ENCODE measurements around the gene PROB1. TPM values are rescaled to one million over a fixed set of nuclear protein-coding genes. Genes with fewer than 3 reads are reported as not detected.
"Not testable (repeated sequence)": the region's sequence is repeated elsewhere in the genome, so short reads cannot be mapped to it uniquely, and the experiment has no call there.

PROB1 gene
- total RNA-seq, 4 donors from 2014 or later = 0.25 to 0.47 (median 0.33) TPM

- 96 to 99% methylated on average over 3 of the region's 3 CpGs for WGBS, 2 donors
- intact Hi-C loops (cut with DNase I; ENCODE audit: low total_unique reads) = no loop called here
- no peak overlapping the region for H3K4me3 ChIP-seq (ENCODE audit: low read depth, poor library complexity, severe bottlenecking)
- DNase-seq (ENCODE audit: low spot score in 2 of 2) = no peak
- TF ChIP-seq POLR2A (IDR thresholded peaks at IDR 0.05) (no peak), CTCF (IDR thresholded peaks at IDR 0.05) (no peak)
Observed at GRCh38 chr5:139354186-139354585, 40.7 kb downstream of the PROB1 start.

DNA sequence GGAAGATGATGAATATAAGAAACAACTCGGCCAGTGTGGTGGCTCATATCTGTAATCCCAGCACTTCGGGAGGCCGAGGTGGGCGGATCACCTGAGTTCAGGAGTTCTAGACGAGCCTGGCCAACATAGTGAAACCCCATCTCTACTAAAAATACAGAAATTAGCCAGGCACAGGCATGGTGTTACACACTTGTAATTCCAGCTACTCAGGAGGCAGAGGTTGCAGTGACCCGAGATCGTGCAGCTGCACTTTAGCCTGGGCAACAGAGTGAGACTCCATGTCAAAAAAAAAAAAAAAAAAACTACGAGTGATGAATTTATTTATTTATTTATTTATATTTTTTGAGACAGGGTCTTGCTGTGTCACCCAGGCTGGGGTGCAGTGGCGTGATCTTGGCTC, 47.0 kb downstream of the PROB1 start:
- WGBS, 2 donors = 90 to 96% methylated on average over 9 of the region's 9 CpGs

DNA sequence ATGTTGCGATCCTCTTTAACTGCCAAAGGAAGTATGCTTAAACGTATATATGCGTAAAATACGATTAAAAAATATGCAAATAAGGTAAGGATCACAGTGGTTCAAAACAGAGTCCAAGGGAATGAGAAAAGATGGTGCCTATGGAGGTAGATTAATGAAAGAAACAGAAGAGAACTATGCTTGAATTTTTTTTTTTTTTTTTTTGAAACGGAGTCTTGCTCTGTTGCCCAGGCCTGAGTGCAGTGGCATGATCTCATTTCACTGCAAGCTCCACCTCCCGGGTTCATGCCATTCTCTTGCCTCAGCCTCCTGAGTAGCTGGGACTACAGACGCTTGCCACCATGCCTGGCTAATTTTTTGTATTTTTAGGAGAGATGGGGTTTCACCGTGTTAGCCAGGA, 49.5 kb downstream of the PROB1 start:
- H3K4me3 ChIP-seq (ENCODE audit: low read depth, poor library complexity, severe bottlenecking); intact Hi-C loops (cut with DNase I; ENCODE audit: low total_unique reads); DNase-seq (ENCODE audit: low spot score in 2 of 2): not testable (repeated sequence)
- WGBS, 2 donors = 91% methylated on average over 8 of the region's 8 CpGs

More for the DNA sequence above, 47.0 kb downstream of the PROB1 start:
- H3K4me3 ChIP-seq (ENCODE audit: low read depth, poor library complexity, severe bottlenecking); DNase-seq (ENCODE audit: low spot score in 2 of 2); intact Hi-C loops (cut with DNase I; ENCODE audit: low total_unique reads): not testable (repeated sequence)

DNA sequence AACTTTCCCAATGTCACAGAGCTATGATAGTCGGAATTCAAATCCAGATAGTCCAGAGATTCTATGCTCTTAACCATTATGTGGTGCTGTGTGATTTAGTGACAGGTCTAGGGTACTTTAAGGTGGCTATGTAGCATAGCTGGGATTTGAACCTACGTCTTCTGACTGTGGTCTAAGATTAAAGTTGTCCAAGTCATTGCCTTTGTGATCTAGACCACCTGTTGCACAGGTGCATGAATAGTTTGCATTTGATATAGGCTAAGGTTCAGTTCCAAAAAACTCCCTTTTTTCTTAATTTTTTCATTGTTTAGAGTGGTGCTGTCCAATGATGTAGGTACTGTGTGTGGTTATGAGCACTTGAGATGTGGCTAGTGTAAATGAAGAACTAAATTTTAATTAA, 50.7 kb downstream of the PROB1 start:
- TF ChIP-seq CTCF (IDR thresholded peaks at IDR 0.05) (no peak), POLR2A (IDR thresholded peaks at IDR 0.05) (no peak)
- intact Hi-C loops (cut with DNase I; ENCODE audit: low total_unique reads) = no loop called here
- no peak overlapping the region for H3K4me3 ChIP-seq (ENCODE audit: low read depth, poor library complexity, severe bottlenecking)
- 67 to 86% methylated on average over 2 of the region's 2 CpGs for WGBS, 2 donors
- DNase-seq (ENCODE audit: low spot score in 2 of 2) = no peak

DNA sequence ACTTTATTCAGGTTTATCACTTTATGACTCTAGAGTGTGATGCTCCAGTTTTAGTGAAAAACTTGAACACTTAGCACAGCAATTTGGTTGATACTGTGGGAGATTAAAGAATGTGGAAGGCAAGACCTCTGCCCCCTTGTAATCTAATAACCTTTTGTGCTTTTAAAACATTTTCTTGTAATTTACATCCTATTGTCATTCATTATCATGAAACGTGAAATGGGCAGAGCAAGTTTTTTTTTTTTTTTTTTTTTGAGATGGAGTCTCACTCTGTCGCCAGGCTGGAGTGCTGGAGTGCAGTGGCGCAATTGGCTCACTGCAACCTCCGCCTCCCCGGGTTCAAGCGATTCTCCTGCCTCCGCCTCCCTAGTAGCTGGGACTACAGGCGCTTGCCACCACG, 51.4 kb downstream of the PROB1 start:
- intact Hi-C loops (cut with DNase I; ENCODE audit: low total_unique reads) = no loop called here
- 81 to 83% methylated on average over 9 of the region's 9 CpGs for WGBS, 2 donors

GRCh38 chr5:139342423-139342723, 52.5 kb downstream of the PROB1 start:
- intact Hi-C loops (cut with DNase I; ENCODE audit: low total_unique reads) = no loop called here
- DNase-seq (ENCODE audit: low spot score in 2 of 2) = no peak
- 1% methylated on average over 16 of the region's 16 CpGs for WGBS, 2 donors
- H3K4me3 ChIP-seq (ENCODE audit: low read depth, poor library complexity, severe bottlenecking) = peak overlapping the region; percentile 85
- TF ChIP-seq POLR2A (IDR thresholded peaks at IDR 0.05) (no peak), CTCF (IDR thresholded peaks at IDR 0.05) (no peak)

More for the DNA sequence above, 51.4 kb downstream of the PROB1 start:
- no peak overlapping the region for H3K4me3 ChIP-seq (ENCODE audit: low read depth, poor library complexity, severe bottlenecking)
- DNase-seq (ENCODE audit: low spot score in 2 of 2) = no peak
- TF ChIP-seq CTCF (IDR thresholded peaks at IDR 0.05) (no peak), POLR2A (IDR thresholded peaks at IDR 0.05) (no peak)

DNA sequence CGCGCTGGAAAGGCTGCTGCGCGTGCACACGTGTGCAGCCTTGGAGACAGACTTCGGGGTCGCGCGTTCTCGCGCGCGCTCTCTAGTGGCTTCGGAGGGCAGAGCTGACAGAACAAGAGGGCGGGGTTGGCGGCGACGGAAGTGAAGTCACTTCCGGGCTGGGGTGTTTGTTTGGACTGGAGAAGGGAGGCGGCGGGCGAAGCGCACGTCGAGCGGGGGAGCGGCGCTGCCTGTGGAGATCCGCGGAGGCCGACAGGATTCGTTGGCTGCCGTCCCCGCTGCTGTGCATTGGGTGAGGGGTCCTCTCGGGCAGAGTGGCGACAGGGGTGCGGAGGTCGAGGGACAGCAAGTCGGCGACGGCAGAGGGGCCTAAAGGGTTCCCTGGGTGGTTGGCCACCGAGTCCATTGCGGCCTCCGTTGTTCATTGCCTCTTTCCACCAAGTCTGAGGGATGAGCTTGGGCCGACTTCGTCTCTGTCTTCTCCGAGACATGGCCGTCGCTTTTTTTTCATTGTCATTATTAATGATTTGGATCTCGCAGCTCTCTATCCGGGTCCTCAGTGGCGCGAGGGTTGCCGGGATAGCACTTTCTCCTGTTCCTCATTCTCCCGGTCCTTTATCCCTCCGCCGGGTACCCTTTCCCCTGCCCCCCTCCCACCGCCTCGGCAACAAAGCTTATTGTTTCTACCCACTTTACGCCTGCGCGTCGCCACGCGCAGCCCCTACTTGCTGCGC, 53.0 kb downstream of the PROB1 start, which contains the start of gene PAIP2:
Gene PAIP2 (plus strand): TSS at position 166 of the 734 bp plus-strand sequence. CDS start 21,931 bp downstream, outside the sequence.
- H3K4me3 ChIP-seq (ENCODE audit: low read depth, poor library complexity, severe bottlenecking) = peak within 1 kb of the TSS; percentile 85
- 0 to 1% methylated on average over 61 to 64 of the region's 66 CpGs for WGBS, 2 donors
- intact Hi-C loops (cut with DNase I; ENCODE audit: low total_unique reads) = no loop called here
- DNase-seq (ENCODE audit: low spot score in 2 of 2) = peak; percentile 96 to 100
- TF ChIP-seq CTCF (IDR thresholded peaks at IDR 0.05) (no peak), POLR2A (IDR thresholded peaks at IDR 0.05) (peak in 1 of 2 donors; percentile 55)

Data from lower leg skin (tissue), 4 donors.